Nasal cavity respiratory epithelium epithelial cell of viscerocranial mucosa (primary cell): ENCODE data around the gene KRTAP3-1. TPM values are rescaled to one million over a fixed set of nuclear protein-coding genes. Genes with fewer than 3 reads are reported as not detected.

ENCODE experiments used
- total RNA-seq: library from RNA; depleted of rRNA; stranded (reverse); fragments of >200 nt; gene quantifications from 2 replicates; pipeline ENCODE4 v1.2.3, GENCODE V29; 2014

KRTAP3-1 gene
- not detected in 2 replicates for total RNA-seq

DNA sequence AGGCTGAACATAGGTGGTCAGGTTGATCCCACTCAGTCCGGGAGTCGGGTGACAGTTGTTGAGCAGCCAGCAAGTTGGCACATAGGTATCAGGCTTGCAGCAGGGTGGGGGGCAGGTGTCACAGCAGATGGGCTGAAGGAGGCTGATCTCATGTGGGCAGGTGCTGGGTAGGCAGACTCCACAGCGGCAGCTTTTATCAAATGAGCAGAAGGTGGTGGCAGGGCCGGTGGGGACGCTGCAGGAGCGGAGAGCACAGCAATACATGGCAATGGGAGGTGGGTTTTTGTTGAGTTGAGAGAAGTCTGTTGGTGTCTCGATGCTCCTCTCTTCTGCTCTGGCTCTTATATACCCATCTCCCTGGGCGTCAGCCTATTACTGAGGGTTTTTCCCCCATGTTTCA is at the start of gene KRTAP3-1:
KRTAP3-1 (minus strand) TSS at position 318 of the 400 bp plus-strand sequence; CDS start at position 264, 54 bp downstream.

DNA sequence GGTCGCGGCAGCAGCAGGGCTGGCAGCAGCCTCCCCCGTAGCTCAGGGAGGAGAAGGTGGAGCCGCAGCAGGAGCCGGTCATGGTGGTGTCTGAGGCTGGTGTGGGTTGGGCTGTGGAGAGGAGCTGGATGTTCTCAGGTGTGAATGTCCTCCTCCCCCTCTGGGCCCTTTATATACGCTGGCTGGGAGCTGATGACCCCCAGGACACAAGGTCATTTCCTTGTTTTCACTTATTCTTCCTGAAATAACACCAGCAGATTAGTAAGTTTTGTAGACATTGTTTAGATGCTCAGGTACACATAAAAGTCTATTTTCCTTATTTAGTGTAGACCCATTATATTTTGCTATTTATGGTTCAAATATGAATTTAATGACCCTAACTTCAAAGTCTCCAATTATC is 46.2 kb upstream of the KRTAP3-1 start, which contains the start of gene KRTAP2-2:
KRTAP2-2 (minus strand) TSS at position 101 of the 400 bp plus-strand sequence; CDS start at position 82, 19 bp downstream.

DNA sequence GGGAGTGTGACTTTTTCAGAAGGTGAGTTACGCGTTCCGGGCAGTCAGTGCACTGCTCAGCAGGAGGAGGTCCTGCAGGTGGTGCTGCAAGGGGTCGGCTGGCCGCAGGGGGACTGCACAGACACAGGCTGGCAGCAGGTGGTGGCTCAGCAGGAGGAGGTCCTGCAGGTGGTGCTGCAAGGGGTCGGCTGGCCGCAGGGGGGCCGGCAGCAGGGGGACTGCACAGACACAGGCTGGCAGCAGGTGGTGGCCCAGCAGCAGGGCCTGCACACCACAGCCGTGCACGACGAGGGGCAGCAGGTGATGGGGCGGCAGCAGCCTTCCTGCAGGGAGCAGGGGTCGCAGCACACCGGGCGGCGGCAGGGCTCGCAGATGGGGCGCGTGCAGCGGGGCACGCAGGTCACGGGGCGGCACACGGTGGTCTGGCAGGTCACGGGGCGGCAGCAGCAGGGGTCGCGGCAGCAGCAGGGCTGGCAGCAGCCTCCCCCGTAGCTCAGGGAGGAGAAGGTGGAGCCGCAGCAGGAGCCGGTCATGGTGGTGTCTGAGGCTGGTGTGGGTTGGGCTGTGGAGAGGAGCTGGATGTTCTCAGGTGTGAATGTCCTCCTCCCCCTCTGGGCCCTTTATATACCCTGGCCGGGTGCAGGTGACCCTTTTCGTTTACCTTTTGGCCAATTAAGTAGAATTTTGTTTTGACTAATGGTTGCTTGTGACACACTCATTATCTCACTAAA is 38.0 kb upstream of the KRTAP3-1 start, which contains the start of gene KRTAP2-1:
KRTAP2-1 (minus strand) TSS at position 582 of the 731 bp plus-strand sequence; CDS start at position 533, 49 bp downstream.

DNA sequence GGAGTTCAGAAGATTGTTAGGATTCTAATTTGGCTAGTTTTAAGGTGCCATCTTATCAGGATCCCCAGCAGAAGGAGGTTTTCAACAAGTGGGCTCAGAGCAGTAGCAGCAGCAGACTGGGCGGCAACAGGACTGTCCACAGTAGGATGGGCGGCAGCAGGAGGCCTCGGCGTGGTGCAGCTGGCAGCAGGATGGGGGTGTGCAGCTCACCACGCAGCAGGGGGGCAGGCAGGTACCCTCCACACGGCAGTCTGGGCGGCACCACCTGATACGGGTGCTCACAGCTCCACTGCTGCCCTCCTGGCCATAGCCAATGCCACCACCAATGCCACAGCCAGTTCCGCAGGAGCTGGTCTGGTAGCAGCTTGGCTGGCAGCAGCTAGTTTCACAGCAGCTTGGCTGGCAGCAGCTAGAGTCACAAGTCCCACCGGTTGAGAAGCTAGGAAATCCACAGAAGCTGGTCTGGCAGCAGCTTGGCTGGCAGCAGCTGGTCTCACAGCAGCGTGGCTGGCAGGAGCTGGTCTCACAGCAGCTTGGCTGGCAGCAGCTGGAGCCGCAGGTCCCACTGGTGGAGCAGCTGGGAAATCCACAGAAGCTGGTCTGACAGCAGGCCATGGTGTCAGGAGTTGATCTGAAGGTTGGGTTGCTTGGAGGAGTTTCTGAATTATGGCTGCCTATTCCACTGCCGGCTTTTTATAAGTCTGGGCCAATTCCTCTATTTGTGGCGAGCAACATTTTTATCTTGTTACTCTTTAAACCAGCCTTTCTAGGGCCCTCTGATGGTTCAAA is 32.0 kb upstream of the KRTAP3-1 start, which contains the start of gene KRTAP1-1:
KRTAP1-1 (minus strand) TSS at position 668 of the 789 bp plus-strand sequence; CDS start at position 615, 53 bp downstream.

DNA sequence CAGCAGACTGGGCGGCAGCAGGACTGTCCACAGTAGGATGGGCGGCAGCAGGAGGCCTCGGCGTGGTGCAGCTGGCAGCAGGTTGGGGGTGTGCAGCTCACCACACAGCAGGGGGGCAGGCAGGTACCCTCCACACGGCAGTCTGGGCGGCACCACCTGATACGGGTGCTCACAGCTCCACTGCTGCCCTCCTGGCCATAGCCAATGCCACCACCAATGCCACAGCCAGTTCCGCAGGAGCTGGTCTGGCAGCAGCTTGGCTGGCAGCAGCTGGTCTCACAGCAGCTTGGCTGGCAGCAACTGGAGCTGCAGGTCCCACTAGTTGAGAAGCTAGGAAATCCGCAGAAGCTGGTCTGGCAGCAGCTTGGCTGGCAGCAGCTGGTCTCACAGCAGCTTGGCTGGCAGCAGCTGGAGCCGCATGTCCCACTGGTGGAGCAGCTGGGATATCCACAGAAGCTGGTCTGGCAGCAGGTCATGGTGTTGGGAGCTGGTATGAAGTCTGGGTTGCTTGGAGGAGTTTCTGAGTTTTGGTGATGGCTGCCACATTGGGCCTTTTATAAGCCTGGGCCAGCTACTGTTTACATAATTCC is 25.5 kb upstream of the KRTAP3-1 start, which contains the start of gene KRTAP1-3:
KRTAP1-3 (minus strand) TSS at position 529 of the 590 bp plus-strand sequence; CDS start at position 476, 53 bp downstream.

DNA sequence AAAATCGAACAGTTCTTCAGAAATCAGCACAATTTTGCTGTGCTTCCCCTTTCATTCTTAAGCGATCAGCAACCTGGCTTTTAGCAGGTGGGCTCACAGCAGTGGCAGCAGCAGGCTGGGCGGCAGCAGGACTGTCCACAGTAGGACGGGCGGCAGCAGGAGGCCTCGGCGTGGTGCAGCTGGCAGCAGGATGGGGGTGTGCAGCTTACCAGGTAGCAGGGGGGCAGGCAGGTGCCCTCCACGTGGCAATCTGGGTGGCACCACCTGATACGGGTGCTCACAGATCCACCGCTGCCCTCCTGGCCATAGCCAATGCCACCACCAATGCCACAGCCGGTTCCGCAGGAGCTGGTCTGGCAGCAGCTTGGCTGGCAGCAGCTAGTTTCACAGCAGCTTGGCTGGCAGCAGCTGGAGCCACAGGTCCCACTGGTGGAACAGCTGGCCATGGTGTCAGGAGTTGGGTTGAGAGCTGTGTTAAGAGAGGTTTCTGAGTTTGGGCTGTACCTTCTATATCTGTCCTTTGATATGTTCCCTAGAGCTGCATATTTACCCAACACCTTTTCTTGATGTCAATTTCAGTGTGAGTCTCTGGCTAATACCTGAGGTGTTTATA is 20.8 kb upstream of the KRTAP3-1 start, which contains the start of gene KRTAP1-4:
KRTAP1-4 (minus strand) TSS at position 563 of the 613 bp plus-strand sequence; CDS start at position 446, 117 bp downstream.

DNA sequence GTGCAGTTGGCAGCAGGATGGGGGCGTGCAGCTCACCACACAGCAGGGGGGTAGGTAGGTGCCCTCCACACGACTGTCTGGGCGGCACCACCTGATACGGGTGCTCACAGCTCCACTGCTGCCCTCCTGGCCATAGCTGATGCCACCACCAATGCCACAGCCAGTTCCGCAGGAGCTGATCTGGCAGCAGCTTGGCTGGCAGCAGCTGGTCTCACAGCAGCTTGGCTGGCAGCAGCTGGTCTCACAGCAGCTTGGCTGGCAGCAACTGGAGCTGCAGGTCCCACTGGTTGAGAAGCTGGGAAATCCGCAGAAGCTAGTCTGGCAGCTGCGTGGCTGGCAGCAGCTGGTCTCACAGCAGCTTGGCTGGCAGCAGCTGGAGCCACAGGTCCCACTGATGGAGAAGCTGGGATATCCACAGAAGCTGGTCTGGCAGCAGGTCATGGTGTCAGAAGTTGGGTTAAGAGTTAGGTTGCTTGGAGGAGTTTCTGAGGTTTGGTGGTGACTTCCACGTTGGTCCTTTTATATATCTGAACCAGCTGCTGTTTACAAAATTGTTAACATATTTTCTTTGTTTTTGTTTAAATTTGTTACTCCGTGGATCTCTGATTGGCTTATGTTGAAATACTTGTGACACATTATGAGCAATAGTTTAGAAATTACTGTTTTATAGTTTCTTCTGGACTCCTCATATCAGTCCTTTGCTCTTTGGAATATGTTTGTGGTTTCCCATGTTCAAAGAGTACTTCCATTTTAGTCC is 18.0 kb upstream of the KRTAP3-1 start, which contains the start of gene KRTAP1-5:
KRTAP1-5 (minus strand) TSS at position 494 of the 757 bp plus-strand sequence; CDS start at position 441, 53 bp downstream.

DNA sequence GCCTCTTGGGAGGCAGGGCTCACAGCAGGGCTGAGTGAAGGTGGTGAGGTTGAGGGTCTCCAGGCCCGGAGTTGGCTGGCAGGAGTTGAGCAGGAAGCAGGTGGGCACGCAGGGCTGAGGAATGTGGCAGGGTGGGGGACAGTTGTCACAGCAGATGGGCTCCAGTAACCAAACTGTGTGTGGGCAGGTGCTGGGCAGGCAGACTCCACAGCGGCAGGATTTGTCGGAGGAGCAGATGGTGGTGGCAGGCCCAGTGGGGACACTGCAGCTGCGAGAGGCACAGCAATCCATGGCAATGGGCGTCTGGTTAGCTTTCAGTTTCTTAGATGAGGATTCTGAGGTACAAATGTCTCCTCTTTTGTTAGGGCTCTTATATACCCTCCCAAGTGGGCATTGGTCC is 9.4 kb downstream of the KRTAP3-1 start, which contains the start of gene KRTAP3-2:
KRTAP3-2 (minus strand) TSS at position 344 of the 400 bp plus-strand sequence; CDS start at position 291, 53 bp downstream.

DNA sequence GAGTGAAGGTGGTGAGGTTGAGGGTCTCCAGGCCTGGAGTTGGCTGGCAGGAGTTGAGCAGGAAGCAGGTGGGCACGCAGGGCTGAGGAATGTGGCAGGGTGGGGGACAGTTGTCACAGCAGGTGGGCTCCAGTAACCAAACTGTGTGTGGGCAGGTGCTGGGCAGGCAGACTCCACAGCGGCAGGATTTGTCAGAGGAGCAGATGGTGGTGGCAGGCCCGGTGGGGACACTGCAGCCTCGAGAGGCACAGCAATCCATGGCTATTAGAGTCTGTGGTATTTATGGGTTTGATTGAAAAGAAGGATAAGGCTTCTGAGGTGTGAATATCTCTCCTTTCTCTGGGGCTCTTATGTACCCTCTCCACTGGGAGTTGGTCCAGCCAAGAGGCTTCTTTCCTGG is 15.1 kb downstream of the KRTAP3-1 start, which contains the start of gene KRTAP3-3:
KRTAP3-3 (minus strand) TSS at position 326 of the 400 bp plus-strand sequence; CDS start at position 259, 67 bp downstream.

DNA sequence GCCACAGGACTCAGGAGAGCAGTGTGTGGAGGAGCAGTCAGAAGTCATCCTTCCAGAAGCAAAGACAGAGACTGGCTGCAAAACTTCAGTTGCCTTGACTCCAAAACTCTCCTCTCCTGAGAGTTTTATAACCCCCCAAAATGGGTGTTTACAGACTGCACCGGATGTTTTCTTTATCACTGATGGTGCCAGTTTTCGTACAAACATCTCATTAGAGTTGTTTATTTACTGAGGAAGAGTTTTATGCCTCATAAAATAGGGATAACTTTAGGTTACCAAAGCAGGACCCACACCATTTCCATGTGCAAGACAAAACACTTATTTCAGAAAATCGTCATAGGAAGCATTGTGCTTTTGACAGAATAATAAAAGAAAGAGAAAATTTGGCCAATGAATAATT is 24.7 kb downstream of the KRTAP3-1 start, which contains the start of gene KRT40:
KRT40 (minus strand) TSS at position 101 of the 400 bp plus-strand sequence; CDS start at position 48, 53 bp downstream.

DNA sequence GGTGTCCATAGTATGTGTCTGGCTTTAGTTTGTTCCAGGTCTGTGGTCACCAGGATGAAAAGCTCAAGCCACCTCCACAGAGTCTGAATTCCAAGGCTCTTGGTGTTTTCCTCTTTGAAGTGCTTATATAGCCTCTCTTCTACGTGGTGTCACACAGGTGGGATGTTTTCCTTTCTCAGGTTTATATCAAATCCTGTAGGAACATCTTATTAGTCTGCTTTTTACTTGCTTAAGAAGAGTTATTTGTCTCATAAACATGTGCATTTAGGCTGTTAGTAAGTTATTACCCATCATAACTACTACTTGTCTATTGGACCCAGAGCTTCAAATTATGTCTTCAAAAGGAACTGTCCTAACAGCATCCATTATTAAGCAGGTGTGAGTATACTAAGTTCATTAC is 42.1 kb downstream of the KRTAP3-1 start, which contains the start of gene KRT39:
KRT39 (minus strand) TSS at position 101 of the 400 bp plus-strand sequence; CDS start at position 9, 92 bp downstream.

Other genes starting within 250 kb of the KRTAP3-1 start
- not detected in 2 replicates for gene KRT26, start 236.9 kb downstream of the KRTAP3-1 start, total RNA-seq
- not detected in 2 replicates for gene KRT27, start 226.6 kb downstream of the KRTAP3-1 start, total RNA-seq
- not detected in 2 replicates for gene KRT28, start 209.2 kb downstream of the KRTAP3-1 start, total RNA-seq
- gene KRT10, start 186.5 kb downstream of the KRTAP3-1 start, total RNA-seq, result 5.9 and 8.5 TPM in 2 replicates
- gene KRT12, start 141.9 kb downstream of the KRTAP3-1 start, total RNA-seq, result not detected in 2 replicates
- gene KRT20, start 123.9 kb downstream of the KRTAP3-1 start, total RNA-seq, result not detected in 2 replicates
- 27.3 and 86.5 TPM in 2 replicates for gene KRT23, start 71.5 kb downstream of the KRTAP3-1 start, total RNA-seq
- 0.28 TPM in 1 of 2 replicates, not detected in the other for gene KRT39, start 42.2 kb downstream of the KRTAP3-1 start, total RNA-seq
- gene KRT40, start 24.8 kb downstream of the KRTAP3-1 start, total RNA-seq, result 0.36 TPM in 1 of 2 replicates, not detected in the other
- gene KRTAP3-3, start 15.0 kb downstream of the KRTAP3-1 start, total RNA-seq, result not detected in 2 replicates
- gene KRTAP3-2, start 9.2 kb downstream of the KRTAP3-1 start, total RNA-seq, result not detected in 2 replicates
- not detected in 2 replicates for gene KRTAP1-5, start 18.1 kb upstream of the KRTAP3-1 start, total RNA-seq
- gene KRTAP1-4, start 21.1 kb upstream of the KRTAP3-1 start, total RNA-seq, result not detected in 2 replicates
- gene KRTAP1-3, start 25.7 kb upstream of the KRTAP3-1 start, total RNA-seq, result not detected in 2 replicates
- not detected in 2 replicates for gene KRTAP1-1, start 32.3 kb upstream of the KRTAP3-1 start, total RNA-seq
- not detected in 2 replicates for gene KRTAP2-1, start 38.2 kb upstream of the KRTAP3-1 start, total RNA-seq
- gene KRTAP2-2, start 46.1 kb upstream of the KRTAP3-1 start, total RNA-seq, result not detected in 2 replicates
- 0.93 TPM in 1 of 2 replicates, not detected in the other for gene KRTAP2-3, start 51.0 kb upstream of the KRTAP3-1 start, total RNA-seq
- gene KRTAP2-4, start 56.8 kb upstream of the KRTAP3-1 start, total RNA-seq, result not detected in 2 replicates
- not detected in 2 replicates for gene KRTAP4-7, start 75.0 kb upstream of the KRTAP3-1 start, total RNA-seq
- not detected in 2 replicates for gene KRTAP4-8, start 89.0 kb upstream of the KRTAP3-1 start, total RNA-seq
- gene KRTAP4-16, start 93.1 kb upstream of the KRTAP3-1 start, total RNA-seq, result not detected in 2 replicates
- gene KRTAP4-9, start 96.3 kb upstream of the KRTAP3-1 start, total RNA-seq, result not detected in 2 replicates
- gene KRTAP4-11, start 109.2 kb upstream of the KRTAP3-1 start, total RNA-seq, result not detected in 2 replicates
- gene KRTAP4-12, start 115.1 kb upstream of the KRTAP3-1 start, total RNA-seq, result not detected in 2 replicates
- gene KRTAP4-6, start 131.4 kb upstream of the KRTAP3-1 start, total RNA-seq, result not detected in 2 replicates
- not detected in 2 replicates for gene KRTAP4-5, start 140.7 kb upstream of the KRTAP3-1 start, total RNA-seq
- gene KRTAP4-4, start 151.6 kb upstream of the KRTAP3-1 start, total RNA-seq, result not detected in 2 replicates
- not detected in 2 replicates for gene KRTAP4-3, start 159.1 kb upstream of the KRTAP3-1 start, total RNA-seq
- gene KRTAP4-2, start 169.1 kb upstream of the KRTAP3-1 start, total RNA-seq, result not detected in 2 replicates
- gene KRTAP4-1, start 175.8 kb upstream of the KRTAP3-1 start, total RNA-seq, result not detected in 2 replicates
- gene KRTAP9-1, start 180.8 kb upstream of the KRTAP3-1 start, total RNA-seq, result not detected in 2 replicates
- gene KRTAP9-2, start 217.5 kb upstream of the KRTAP3-1 start, total RNA-seq, result not detected in 2 replicates
- not detected in 2 replicates for gene KRTAP9-3, start 223.3 kb upstream of the KRTAP3-1 start, total RNA-seq
- not detected in 2 replicates for gene KRTAP9-8, start 228.9 kb upstream of the KRTAP3-1 start, total RNA-seq
- not detected in 2 replicates for gene KRTAP9-4, start 240.6 kb upstream of the KRTAP3-1 start, total RNA-seq
- not detected in 2 replicates for gene KRTAP9-9, start 246.3 kb upstream of the KRTAP3-1 start, total RNA-seq